HG03064 (cell line): ENCODE measurements around the gene MILR1.
"Not testable (repeated sequence)": the region's sequence is repeated elsewhere in the genome, so short reads cannot be mapped to it uniquely, and the experiment has no call there.

Experiments used
- ATAC-seq: cut with Tn5 transposase; IDR thresholded peaks from one replicate; pipeline ENCODE4 v1.9.1; 2021; ENCODE audit warnings: low read depth; ENCODE audit not compliant: unreplicated experiment

MILR1 gene

DNA sequence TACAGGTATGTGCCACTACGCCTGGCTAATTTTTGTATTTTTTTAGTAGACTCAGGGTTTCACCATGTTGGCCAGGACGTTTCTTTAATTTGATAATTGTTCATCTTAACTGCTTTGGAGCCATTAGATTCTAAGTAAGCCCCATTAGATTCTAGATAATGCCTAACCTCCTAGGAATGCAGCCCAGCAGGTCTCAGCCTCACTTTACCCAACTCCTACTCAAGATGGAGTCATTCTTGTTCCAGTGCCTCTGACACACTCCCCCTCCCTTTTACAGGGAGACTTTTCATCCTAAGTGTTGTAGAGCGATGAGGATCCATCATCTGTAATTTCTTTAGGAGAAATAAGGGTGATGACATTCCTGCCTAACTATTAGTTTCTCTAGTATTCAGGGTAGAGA, 23.7 kb upstream of the MILR1 start:
- no peak for ATAC-seq

- ATAC-seq, result no peak
These were observed 22.3 kb upstream of the MILR1 start for GRCh38 chr17:64426596-64426995.

- no peak for ATAC-seq
These were observed 20.5 kb upstream of the MILR1 start for GRCh38 chr17:64428406-64428805.

GRCh38 chr17:64430036-64430435, 18.9 kb upstream of the MILR1 start:
- ATAC-seq, result not testable (repeated sequence)

DNA sequence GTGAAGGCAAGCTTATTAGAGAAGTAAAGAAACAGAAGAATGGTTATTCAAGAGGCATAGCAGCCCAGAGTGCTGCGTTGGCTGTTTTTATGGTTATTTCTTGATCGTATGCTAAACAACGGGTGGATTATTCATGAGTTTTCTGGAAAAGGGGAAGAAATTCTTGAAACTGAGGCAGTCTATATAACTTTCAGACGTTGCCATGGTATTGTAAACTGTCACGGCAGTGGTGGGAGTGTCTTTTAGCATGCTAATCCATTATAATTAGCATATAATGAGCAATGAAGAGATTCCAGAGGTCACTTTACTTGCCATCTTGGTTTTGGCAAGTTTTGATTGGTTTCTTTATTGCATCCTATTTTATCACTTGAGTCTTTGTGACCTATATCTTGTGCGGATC, 17.4 kb upstream of the MILR1 start:
- ATAC-seq, result no peak

- ATAC-seq, result no peak
These were observed 10.9 kb upstream of the MILR1 start for GRCh38 chr17:64437944-64438525.

- not testable (repeated sequence) for ATAC-seq
These were observed 9.4 kb upstream of the MILR1 start for GRCh38 chr17:64439521-64439920.

DNA sequence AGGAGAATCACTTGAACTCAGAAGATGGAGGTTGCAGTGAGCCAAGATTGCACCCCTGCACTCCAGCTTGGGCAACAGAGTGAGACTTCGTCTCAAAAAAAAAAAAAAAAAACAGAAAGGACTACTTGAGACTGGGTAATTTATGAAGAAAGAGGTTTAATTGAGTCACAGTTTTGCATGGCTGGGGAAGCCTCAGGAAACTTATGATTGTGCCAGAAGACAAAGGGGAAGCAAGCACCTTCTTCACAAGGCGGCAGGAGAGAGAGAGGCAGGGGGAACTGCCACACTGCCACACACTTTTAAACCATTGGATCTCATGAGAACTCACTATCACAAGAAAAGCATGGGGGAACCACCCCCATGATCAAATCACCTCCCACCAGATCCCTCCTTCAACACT, 9.0 kb upstream of the MILR1 start:
- no peak for ATAC-seq

- no peak for ATAC-seq
These were observed 7.0 kb upstream of the MILR1 start for GRCh38 chr17:64441772-64442540.

- ATAC-seq, result no peak
These were observed 6.4 kb upstream of the MILR1 start for GRCh38 chr17:64442541-64442971.

DNA sequence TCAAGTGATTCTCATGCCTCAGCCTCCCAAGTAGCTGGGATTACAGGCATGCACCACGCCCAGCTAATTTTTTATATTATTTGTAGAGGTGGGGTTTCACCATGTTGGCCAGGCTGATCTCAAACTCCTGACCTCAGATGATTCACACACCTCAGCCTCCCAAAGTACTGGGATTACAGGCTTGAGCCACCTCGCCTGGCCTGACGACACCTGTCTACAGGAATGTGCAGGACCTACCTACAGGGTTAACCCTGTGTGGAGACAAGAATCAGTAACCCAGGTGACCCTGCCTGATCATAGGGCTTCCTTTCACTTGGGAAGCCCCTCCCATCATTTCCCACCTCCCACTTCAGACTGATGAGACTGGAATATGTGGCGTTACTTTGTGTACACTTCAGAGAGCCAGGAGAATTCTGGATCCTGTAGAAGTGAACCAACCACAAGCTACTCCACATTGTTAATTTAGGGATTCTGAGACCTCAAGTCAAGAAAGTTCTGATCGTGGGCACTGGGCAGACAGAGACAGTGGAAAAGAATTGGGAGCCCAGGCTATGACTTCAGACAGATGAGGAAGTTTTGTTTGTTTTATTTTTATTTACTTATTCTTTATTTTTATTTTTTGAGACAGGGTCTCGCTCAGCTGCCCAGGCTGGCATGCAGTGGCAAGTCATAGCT, 5.7 kb upstream of the MILR1 start:
- no peak for ATAC-seq

DNA sequence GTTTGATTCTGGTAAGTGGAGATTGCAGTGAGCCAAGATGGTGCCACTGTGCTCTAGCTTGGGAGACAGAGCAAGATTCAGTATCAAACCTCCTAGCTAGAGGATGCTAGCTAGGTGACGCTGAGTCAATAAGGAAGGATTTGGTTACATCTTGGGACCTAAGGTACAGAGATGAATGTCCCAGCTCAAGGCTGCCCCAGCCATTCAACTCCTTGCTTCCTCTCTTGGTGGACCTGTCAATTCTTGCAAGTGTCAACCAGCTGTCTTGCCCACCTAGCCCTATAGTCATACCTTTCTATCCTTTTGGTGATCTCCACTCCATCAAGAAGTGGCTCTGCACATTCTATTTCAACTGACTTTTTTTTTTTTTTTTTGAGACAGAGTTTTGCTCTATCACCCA, 1.4 kb upstream of the MILR1 start:
- ATAC-seq, result no peak

DNA sequence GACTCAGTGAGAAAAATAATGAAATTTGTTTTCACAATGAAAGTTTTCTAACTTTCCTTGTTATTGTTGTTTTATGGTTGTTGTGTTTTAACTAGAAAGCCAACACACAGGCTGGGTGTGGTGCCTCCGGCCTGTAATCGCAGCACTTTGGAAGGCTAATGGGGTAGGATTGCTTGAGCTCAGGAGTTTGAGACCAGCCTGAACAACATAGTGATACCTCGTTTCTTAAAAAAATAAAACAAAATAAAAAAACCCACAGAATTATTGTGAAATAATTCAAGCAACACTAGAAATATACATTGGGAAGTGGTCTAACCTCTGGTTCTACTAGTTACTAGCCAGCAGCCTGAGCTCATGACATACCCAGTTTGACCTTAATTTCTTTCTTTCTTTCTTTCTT, 630 bp downstream of the MILR1 start:
- no peak for ATAC-seq

DNA sequence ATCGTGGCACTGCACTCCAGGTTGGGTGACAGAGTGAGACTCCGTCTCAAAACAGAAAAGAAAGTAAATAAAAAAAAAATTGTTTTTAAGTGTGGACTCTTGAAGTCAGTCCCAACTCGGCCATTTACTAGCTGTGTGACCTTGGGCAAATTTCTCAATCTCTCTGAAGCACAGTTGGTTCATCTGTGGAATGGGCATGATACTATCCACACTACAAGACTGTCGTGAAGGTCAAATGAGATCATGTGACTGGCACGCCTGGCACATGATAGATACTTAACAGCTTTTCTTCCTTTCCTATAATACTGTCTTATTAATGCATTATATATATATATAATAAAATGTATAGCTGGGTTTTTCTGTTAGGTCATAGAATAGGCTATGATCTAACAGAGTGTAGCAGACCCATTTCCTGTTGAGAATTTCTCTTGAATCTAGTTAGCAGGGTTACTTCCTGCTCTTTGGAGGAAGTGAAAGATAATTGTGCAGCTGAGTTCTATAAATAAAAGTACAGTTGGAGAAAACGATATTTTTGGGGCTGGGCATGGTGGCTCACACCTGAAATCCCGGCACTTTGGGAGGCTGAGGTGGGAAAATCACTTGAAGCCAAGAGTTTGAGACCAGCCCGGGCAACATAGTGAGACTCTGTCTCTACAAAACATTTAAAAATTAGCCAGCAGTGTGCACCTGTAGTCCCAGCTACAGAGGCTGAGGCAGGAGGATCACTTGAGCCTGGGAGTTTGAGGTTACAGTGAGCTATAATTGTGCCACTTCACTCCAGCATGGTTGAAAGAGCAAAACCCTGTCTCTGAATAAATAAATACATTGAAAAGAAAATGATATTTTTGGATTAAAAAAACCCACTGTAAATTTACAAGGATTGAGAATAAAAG, 7.3 kb downstream of the MILR1 start:
- ATAC-seq, result no peak

DNA sequence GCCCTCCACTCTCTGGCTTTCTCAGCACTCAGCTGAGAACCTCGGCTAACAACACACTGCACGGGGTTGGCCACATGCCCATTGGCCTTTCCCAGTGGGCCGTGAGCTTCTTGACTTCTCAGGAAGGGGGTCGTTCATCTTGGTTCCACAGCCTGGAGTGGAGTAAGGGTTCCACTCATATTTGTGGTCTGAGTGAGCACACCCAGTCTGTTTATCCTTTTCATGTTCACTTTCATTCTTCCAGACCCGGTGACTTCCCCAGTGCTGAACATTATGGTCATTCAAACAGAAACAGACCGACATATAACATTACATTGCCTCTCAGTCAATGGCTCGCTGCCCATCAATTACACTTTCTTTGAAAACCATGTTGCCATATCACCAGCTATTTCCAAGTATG, 8.2 kb downstream of the MILR1 start:
- ATAC-seq, result no peak

- no peak for ATAC-seq
These were observed 9.8 kb downstream of the MILR1 start for GRCh38 chr17:64458756-64459155.

DNA sequence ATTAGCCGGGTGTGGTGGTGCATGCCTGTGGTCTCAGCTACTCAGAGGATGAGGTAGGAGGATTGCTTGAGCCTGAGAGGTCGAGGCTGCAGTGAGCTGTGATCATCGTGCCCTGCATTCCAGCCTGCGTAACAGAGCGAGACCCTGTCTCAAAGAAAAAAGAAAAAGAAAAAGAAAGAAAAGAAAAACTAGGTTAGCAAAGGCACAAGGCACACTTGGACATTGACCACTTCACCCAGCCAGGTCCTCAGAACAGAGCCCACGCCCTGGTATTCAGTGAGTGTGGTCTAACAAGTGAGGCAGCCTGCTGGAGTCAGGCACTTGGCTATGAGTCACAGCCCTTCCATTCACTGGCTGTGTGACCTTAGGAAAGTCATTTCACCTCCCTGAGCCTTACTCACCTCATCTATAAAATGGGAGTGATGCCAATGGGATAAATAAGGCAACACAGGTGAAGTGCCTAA, 10.4 kb downstream of the MILR1 start:
- ATAC-seq, result no peak

GRCh38 chr17:64459818-64460217, 10.9 kb downstream of the MILR1 start:
- ATAC-seq, result not testable (repeated sequence)

DNA sequence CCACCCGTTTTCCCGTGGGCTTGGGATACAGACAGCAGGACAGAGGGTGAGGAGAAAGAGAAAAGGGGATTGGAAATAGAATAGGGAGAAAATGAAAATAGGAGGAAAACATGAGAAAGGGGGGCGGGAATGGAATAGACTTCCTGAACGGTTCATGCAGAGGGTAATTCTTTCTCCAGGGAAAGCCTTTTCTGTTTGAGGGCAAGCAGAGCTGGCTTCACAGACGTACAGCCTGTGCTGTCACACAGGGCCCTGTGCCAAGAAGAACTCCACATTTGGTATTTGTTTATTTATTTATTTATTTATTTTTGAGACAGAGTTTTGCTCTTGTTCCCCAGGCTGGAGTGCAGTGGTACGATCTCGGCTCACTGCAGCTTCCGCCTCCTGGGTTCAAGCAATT, 12.0 kb downstream of the MILR1 start:
- no peak for ATAC-seq

DNA sequence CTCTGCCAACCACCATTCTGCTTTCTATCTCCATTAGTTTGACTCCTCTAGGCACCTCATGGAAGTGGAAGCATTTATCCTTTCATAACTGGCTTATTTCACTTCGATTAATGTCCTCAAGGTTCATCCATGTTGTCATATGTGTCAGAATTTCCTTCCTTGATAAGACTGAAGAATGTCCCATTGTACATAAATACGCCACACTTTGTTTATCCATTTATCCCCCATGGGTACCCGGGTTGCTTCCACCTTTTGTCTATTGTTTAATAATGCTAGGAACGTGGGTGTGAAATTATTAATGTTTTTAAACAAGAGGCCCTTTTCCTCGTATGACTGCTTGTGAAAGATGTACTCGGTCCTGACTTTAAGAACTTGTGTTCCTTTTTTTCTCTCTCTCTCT, 12.9 kb downstream of the MILR1 start:
- no peak for ATAC-seq
